Measurements from ENCODE around the gene ZC3H12D. TPM values are rescaled to one million over a fixed set of nuclear protein-coding genes. Genes with fewer than 3 reads are reported as not detected.

ZC3H12D gene
- total and polyA plus RNA-seq, 2 donors (not counting 3 experiments of a cell fraction or from before 2014, with no cell fraction given), result 0.06 TPM; not detected in 1

GRCh38 chr6:149419696-149420404 is 65.0 kb downstream of the ZC3H12D start:
- Histone ChIP-seq H4K20me1 (replicated peaks; ENCODE audit: control insufficient read depth, extremely low read depth, insufficient read depth, low read length) (no peaks in the 10 kb centered on the region), H2AFZ (ENCODE audit: low read depth, low read length) (no peak overlapping the region), H3K27ac (ENCODE audit: insufficient read depth, low read depth, low read length) (no peak overlapping the region), H3K9me3 (replicated peaks; ENCODE audit: control insufficient read depth, insufficient read depth, low read length) (no peaks in the 10 kb centered on the region), H3K4me1 (ENCODE audit: control insufficient read depth, extremely low read depth, insufficient read depth, low read length) (no peaks in the 10 kb centered on the region), H3K4me2 (ENCODE audit: insufficient read depth, low read length) (no peak overlapping the region), H3K9ac (replicated peaks; ENCODE audit: extremely low read depth, insufficient read depth, low read length) (no peak overlapping the region), H3K4me3 (replicated peaks in 1 of 3; ENCODE audit: insufficient read depth in 1 of 3, low read depth in 1 of 3, low read length in 3 of 3) (no peak overlapping the region), H3K27me3 (ENCODE audit: control insufficient read depth in 2 of 2, insufficient read depth in 2 of 2, low read length in 2 of 2) (peaks cover under 1 to 13% of the 10 kb centered on the region in 2 experiments), H3K36me3 (ENCODE audit: control insufficient read depth in 2 of 2, extremely low read depth in 1 of 2, insufficient read depth in 2 of 2, low read length in 2 of 2) (no peaks in the 10 kb centered on the region), H3K79me2 (ENCODE audit: control insufficient read depth, insufficient read depth, low read length) (no peaks in the 10 kb centered on the region), H3K9me1 (replicated peaks; ENCODE audit: control insufficient read depth, extremely low read depth, insufficient read depth, low read length) (no peaks in the 10 kb centered on the region)
- DNase-seq (ENCODE audit: low read depth, low spot score) (no peak), FAIRE-seq (no peak)
- dilution Hi-C loops (cut with MboI; ENCODE audit: extremely low pct_ligation_motif_present, low sequenced_read_pairs), result no loop called here
- intact Hi-C loops (cut with micrococcal nuclease), result no loop called here
- no TSS peak for BruUV-seq (replicated peaks)
- TF ChIP-seq GATA2 (IDR thresholded peaks at IDR 0.05; ENCODE audit: insufficient read depth, insufficient read length, low read depth, low read length) (no peak), FOS (IDR thresholded peaks at IDR 0.05; ENCODE audit: borderline replicate concordance, insufficient read depth, low read length) (no peak), MYC (IDR thresholded peaks at IDR 0.05; ENCODE audit: low read depth, low read length) (no peak), JUN (IDR thresholded peaks at IDR 0.05; ENCODE audit: borderline replicate concordance, insufficient read depth, insufficient read length, low read depth) (no peak)
- ChIA-PET POLR2A (no interaction called here), CTCF (interaction anchor here (0.7 to 4.9 kb wide), 5 partner anchors 12 to 393 kb away, joined by 3 to 27 read pairs (median 4); partner anchors contain the start of gene TAB2)

DNA sequence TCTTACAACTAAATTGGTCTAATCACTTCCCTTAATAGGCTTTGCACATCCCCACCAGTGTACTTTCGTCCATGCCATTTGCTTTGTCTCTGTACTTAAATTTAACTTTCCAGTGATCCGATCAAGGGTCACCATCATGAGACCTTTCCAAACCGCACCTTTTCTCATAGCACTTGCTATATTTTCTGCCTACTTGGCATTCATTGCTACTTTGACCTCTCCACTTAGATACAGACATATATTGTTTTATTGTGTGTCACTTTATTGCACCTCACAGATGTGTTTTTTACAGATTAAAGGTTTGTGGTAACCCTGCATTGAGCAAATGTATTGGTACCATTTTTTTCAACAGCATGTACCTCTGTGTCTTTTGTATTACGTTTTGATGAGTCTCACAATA is 70.0 kb downstream of the ZC3H12D start:
- dilution Hi-C loops (cut with MboI; ENCODE audit: extremely low pct_ligation_motif_present, low sequenced_read_pairs) (no loop called here), intact Hi-C loops (cut with micrococcal nuclease) (loop anchor here (5.0 kb wide), 1 partner anchor 98 kb away; the partner anchor contains the start of gene TAB2)
- BruUV-seq (replicated peaks), result no TSS peak
- CTCF ChIA-PET, result no interaction called here
- no peaks in the 10 kb centered on the region for H3K9me1 ChIP-seq (replicated peaks; ENCODE audit: control insufficient read depth, extremely low read depth, insufficient read depth, low read length)
- H4K20me1 ChIP-seq (replicated peaks; ENCODE audit: control insufficient read depth, extremely low read depth, insufficient read depth, low read length), result no peaks in the 10 kb centered on the region
- H3K79me2 ChIP-seq (ENCODE audit: control insufficient read depth, insufficient read depth, low read length), result no peaks in the 10 kb centered on the region
- POLR2A ChIA-PET, result no interaction called here
- TF ChIP-seq MYC (IDR thresholded peaks at IDR 0.05; ENCODE audit: low read depth, low read length) (no peak), EZH2 (IDR thresholded peaks at IDR 0.05; ENCODE audit: borderline replicate concordance, low read depth, low read length, severe bottlenecking) (no peak), FOS (IDR thresholded peaks at IDR 0.05; ENCODE audit: borderline replicate concordance, insufficient read depth, low read length) (no peak), GATA2 (IDR thresholded peaks at IDR 0.05; ENCODE audit: insufficient read depth, insufficient read length, low read depth, low read length) (no peak), JUN (IDR thresholded peaks at IDR 0.05; ENCODE audit: borderline replicate concordance, insufficient read depth, insufficient read length, low read depth) (no peak), POLR2AphosphoS5 (IDR thresholded peaks at IDR 0.05; ENCODE audit: insufficient read depth, low read depth, low read length) (no peak), POLR2A (IDR thresholded peaks at IDR 0.05; ENCODE audit: low read depth, low read length) (no peak), CTCF (IDR thresholded peaks at IDR 0.05; ENCODE audit: extremely low read depth in 1 of 2, insufficient read depth in 1 of 2, low read depth in 1 of 2, low read length in 2 of 2) (no peak)
- TF ChIP-seq, protein P1, sequence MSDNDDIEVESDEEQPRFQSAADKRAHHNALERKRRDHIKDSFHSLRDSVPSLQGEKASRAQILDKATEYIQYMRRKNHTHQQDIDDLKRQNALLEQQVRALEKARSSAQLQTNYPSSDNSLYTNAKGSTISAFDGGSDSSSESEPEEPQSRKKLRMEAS (IDR thresholded peaks at IDR 0.05; ENCODE audit: insufficient read depth, insufficient read length), result no peak
- H3K4me3 ChIP-seq (replicated peaks in 1 of 3; ENCODE audit: insufficient read depth in 1 of 3, low read depth in 1 of 3, low read length in 3 of 3), result no peak overlapping the region
- H3K27me3 ChIP-seq (ENCODE audit: control insufficient read depth in 2 of 2, insufficient read depth in 2 of 2, low read length in 2 of 2), result no peaks in the 10 kb centered on the region
- H3K9ac ChIP-seq (replicated peaks; ENCODE audit: extremely low read depth, insufficient read depth, low read length), result no peak overlapping the region
- DNase-seq (ENCODE audit: low read depth, low spot score) (no peak), FAIRE-seq (no peak)
- no peaks in the 10 kb centered on the region for H3K9me3 ChIP-seq (replicated peaks; ENCODE audit: control insufficient read depth, insufficient read depth, low read length)
- H3K36me3 ChIP-seq (ENCODE audit: control insufficient read depth in 2 of 2, extremely low read depth in 1 of 2, insufficient read depth in 2 of 2, low read length in 2 of 2), result peaks cover 3 to 7% of the 10 kb centered on the region in 2 experiments
- no peaks in the 10 kb centered on the region for H3K4me1 ChIP-seq (ENCODE audit: control insufficient read depth, extremely low read depth, insufficient read depth, low read length)
- H3K27ac ChIP-seq (ENCODE audit: insufficient read depth, low read depth, low read length), result no peak overlapping the region
- no peak overlapping the region for H2AFZ ChIP-seq (ENCODE audit: low read depth, low read length)
- no peak overlapping the region for H3K4me2 ChIP-seq (ENCODE audit: insufficient read depth, low read length)

All from endothelial cell of umbilical vein (primary cell).